Stimulated activated CD8-positive, alpha-beta memory T cell treated with anti-CD3 and anti-CD28 coated beads, Interleukin-12 subunit alpha, Interleukin-12 subunit beta, amount 100 ng/mL, for 4 hours (primary cell): Measurements from ENCODE around the gene OR14A16.

Experiments
- DNase-seq: peaks from one replicate; pipeline ENCODE4 v3.0.0-alpha.2; 2020; ENCODE audit warnings: low read depth

OR14A16 gene

GRCh38 chr1:247824023-247824422 is at the start of gene OR14A16:
TSS of gene OR14A16 (minus strand) at chr1:247824119. CDS start at chr1:247815729, 8,390 bp downstream.
- DNase-seq = no peak

GRCh38 chr1:247865416-247865815 is 41.5 kb upstream of the OR14A16 start:
- no peak for DNase-seq

- no peak for DNase-seq
Observed at GRCh38 chr1:247864644-247865043, 40.7 kb upstream of the OR14A16 start.

GRCh38 chr1:247862756-247863155 is 38.8 kb upstream of the OR14A16 start:
- no peak for DNase-seq

- no peak for DNase-seq
Observed at GRCh38 chr1:247857985-247858619, 34.2 kb upstream of the OR14A16 start.

GRCh38 chr1:247857069-247857984 is 33.4 kb upstream of the OR14A16 start, which contains the start of gene TRIM58:
TSS of gene TRIM58 (plus strand) at chr1:247857187. CDS start at chr1:247857247, 60 bp downstream.
- no peak for DNase-seq

GRCh38 chr1:247855911-247856310 is 32.0 kb upstream of the OR14A16 start:
- no peak for DNase-seq

- no peak for DNase-seq
Observed at GRCh38 chr1:247854899-247855545, 31.1 kb upstream of the OR14A16 start.

- DNase-seq = no peak
Observed at GRCh38 chr1:247849616-247850015, 25.7 kb upstream of the OR14A16 start.

- DNase-seq = no peak
Observed at GRCh38 chr1:247848346-247848745, 24.4 kb upstream of the OR14A16 start.

GRCh38 chr1:247845693-247846017 is 21.7 kb upstream of the OR14A16 start:
- no peak for DNase-seq

GRCh38 chr1:247845011-247845692 is 21.2 kb upstream of the OR14A16 start:
- no peak for DNase-seq

- DNase-seq = no peak
Observed at GRCh38 chr1:247843411-247843810, 19.5 kb upstream of the OR14A16 start.

- DNase-seq = no peak
Observed at GRCh38 chr1:247841796-247842195, 17.9 kb upstream of the OR14A16 start, which contains the start of gene OR11L1. TSS of gene OR11L1 (minus strand) at chr1:247841896. CDS start at chr1:247841896, 0 bp downstream.

GRCh38 chr1:247840818-247841217 is 16.9 kb upstream of the OR14A16 start:
- no peak for DNase-seq

- no peak for DNase-seq
Observed at GRCh38 chr1:247833601-247834000, 9.7 kb upstream of the OR14A16 start.

GRCh38 chr1:247829656-247830055 is 5.7 kb upstream of the OR14A16 start:
- no peak for DNase-seq

- no peak for DNase-seq
Observed at GRCh38 chr1:247825362-247825761, 1.4 kb upstream of the OR14A16 start.

- DNase-seq = no peak
Observed at GRCh38 chr1:247822060-247822459, 1.9 kb downstream of the OR14A16 start.

- DNase-seq = no peak
Observed at GRCh38 chr1:247812637-247813036, 11.3 kb downstream of the OR14A16 start.

GRCh38 chr1:247797518-247797917 is 26.4 kb downstream of the OR14A16 start:
- no peak for DNase-seq

- DNase-seq = no peak
Observed at GRCh38 chr1:247769603-247770002, 54.3 kb downstream of the OR14A16 start.
